ENCODE results near the gene PRSS33. TPM values are rescaled to one million over a fixed set of nuclear protein-coding genes. Genes with fewer than 3 reads are reported as not detected.

Gene PRSS33
- total and polyA plus RNA-seq, 9 donors = not detected

- WGBS (ENCODE audit: insufficient coverage) = 97% methylated on average over 5 of the region's 6 CpGs
- DNase-seq = no peak
- no peaks in the 10 kb centered on the region for H3K9me3 ChIP-seq (replicated peaks; ENCODE audit: control insufficient read depth, low read depth, low read length)
These were observed 37.4 kb downstream of the PRSS33 start for GRCh38 chr16:2749936-2750335.

GRCh38 chr16:2749476-2749875 lies 37.9 kb downstream of the PRSS33 start:
- no peak for DNase-seq
- 91% methylated on average over 4 of the region's 5 CpGs for WGBS (ENCODE audit: insufficient coverage)

More at GRCh38 chr16:2749936-2750335, 37.4 kb downstream of the PRSS33 start:
- H3K27ac ChIP-seq (ENCODE audit: low read length) = no peak overlapping the region
- no peaks in the 10 kb centered on the region for H3K36me3 ChIP-seq (ENCODE audit: control insufficient read depth, insufficient read depth, low read length)
- peaks cover 17% of the 10 kb centered on the region for H3K4me1 ChIP-seq (ENCODE audit: control insufficient read depth, insufficient read depth, low read length)
- no peaks in the 10 kb centered on the region for H3K27me3 ChIP-seq (ENCODE audit: control insufficient read depth, insufficient read depth, low read length)
- no peak overlapping the region for H3K4me3 ChIP-seq (ENCODE audit: low read length)

GRCh38 chr16:2748757-2749455 lies 38.5 kb downstream of the PRSS33 start:
- Histone ChIP-seq H3K4me1 (ENCODE audit: control insufficient read depth, insufficient read depth, low read length) (peaks cover 10% of the 10 kb centered on the region), H3K36me3 (ENCODE audit: control insufficient read depth, insufficient read depth, low read length) (no peaks in the 10 kb centered on the region), H3K27ac (ENCODE audit: low read length) (no peak overlapping the region), H3K4me3 (ENCODE audit: low read length) (no peak overlapping the region), H3K9me3 (replicated peaks; ENCODE audit: control insufficient read depth, low read depth, low read length) (no peaks in the 10 kb centered on the region), H3K27me3 (ENCODE audit: control insufficient read depth, insufficient read depth, low read length) (no peaks in the 10 kb centered on the region)
- WGBS (ENCODE audit: insufficient coverage) = 76% methylated on average over 6 of the region's 7 CpGs
- DNase-seq = no peak

More at GRCh38 chr16:2749476-2749875, 37.9 kb downstream of the PRSS33 start:
- Histone ChIP-seq H3K27ac (ENCODE audit: low read length) (no peak overlapping the region), H3K9me3 (replicated peaks; ENCODE audit: control insufficient read depth, low read depth, low read length) (no peaks in the 10 kb centered on the region), H3K4me1 (ENCODE audit: control insufficient read depth, insufficient read depth, low read length) (peaks cover 14% of the 10 kb centered on the region), H3K36me3 (ENCODE audit: control insufficient read depth, insufficient read depth, low read length) (no peaks in the 10 kb centered on the region), H3K27me3 (ENCODE audit: control insufficient read depth, insufficient read depth, low read length) (no peaks in the 10 kb centered on the region), H3K4me3 (ENCODE audit: low read length) (no peak overlapping the region)

GRCh38 chr16:2745961-2746360 lies 41.4 kb downstream of the PRSS33 start:
- Histone ChIP-seq H3K4me3 (ENCODE audit: low read length) (no peak overlapping the region), H3K4me1 (ENCODE audit: control insufficient read depth, insufficient read depth, low read length) (no peaks in the 10 kb centered on the region), H3K27me3 (ENCODE audit: control insufficient read depth, insufficient read depth, low read length) (no peaks in the 10 kb centered on the region), H3K27ac (ENCODE audit: low read length) (no peak overlapping the region), H3K9me3 (replicated peaks; ENCODE audit: control insufficient read depth, low read depth, low read length) (no peaks in the 10 kb centered on the region), H3K36me3 (ENCODE audit: control insufficient read depth, insufficient read depth, low read length) (no peaks in the 10 kb centered on the region)
- DNase-seq = no peak
- WGBS (ENCODE audit: insufficient coverage) = 78% methylated on average over 8 of the region's 9 CpGs

- Histone ChIP-seq H3K4me3 (ENCODE audit: low read length) (no peak overlapping the region), H3K9me3 (replicated peaks; ENCODE audit: control insufficient read depth, low read depth, low read length) (no peaks in the 10 kb centered on the region), H3K27ac (ENCODE audit: low read length) (no peak overlapping the region), H3K36me3 (ENCODE audit: control insufficient read depth, insufficient read depth, low read length) (no peaks in the 10 kb centered on the region), H3K27me3 (ENCODE audit: control insufficient read depth, insufficient read depth, low read length) (no peaks in the 10 kb centered on the region), H3K4me1 (ENCODE audit: control insufficient read depth, insufficient read depth, low read length) (no peaks in the 10 kb centered on the region)
- WGBS (ENCODE audit: insufficient coverage) = 64% methylated on average over 13 of the region's 15 CpGs
- no peak for DNase-seq
These were observed 42.1 kb downstream of the PRSS33 start for GRCh38 chr16:2745116-2745890.

- no peak overlapping the region for H3K4me3 ChIP-seq (ENCODE audit: low read length)
- H3K27me3 ChIP-seq (ENCODE audit: control insufficient read depth, insufficient read depth, low read length) = no peaks in the 10 kb centered on the region
- H3K36me3 ChIP-seq (ENCODE audit: control insufficient read depth, insufficient read depth, low read length) = no peaks in the 10 kb centered on the region
- H3K9me3 ChIP-seq (replicated peaks; ENCODE audit: control insufficient read depth, low read depth, low read length) = no peaks in the 10 kb centered on the region
- no peaks in the 10 kb centered on the region for H3K4me1 ChIP-seq (ENCODE audit: control insufficient read depth, insufficient read depth, low read length)
- no peak overlapping the region for H3K27ac ChIP-seq (ENCODE audit: low read length)
- DNase-seq = no peak
- 78% methylated on average over 6 of the region's 6 CpGs for WGBS (ENCODE audit: insufficient coverage)
These were observed 42.6 kb downstream of the PRSS33 start for GRCh38 chr16:2744711-2745110.

- H3K4me1 ChIP-seq (ENCODE audit: control insufficient read depth, insufficient read depth, low read length) = peaks cover 3% of the 10 kb centered on the region
- WGBS (ENCODE audit: insufficient coverage) = 89% methylated on average over 9 of the region's 19 CpGs
- no peak for DNase-seq
- H3K4me3 ChIP-seq (ENCODE audit: low read length) = no peak overlapping the region
- H3K27me3 ChIP-seq (ENCODE audit: control insufficient read depth, insufficient read depth, low read length) = no peaks in the 10 kb centered on the region
- H3K36me3 ChIP-seq (ENCODE audit: control insufficient read depth, insufficient read depth, low read length) = no peaks in the 10 kb centered on the region
- H3K9me3 ChIP-seq (replicated peaks; ENCODE audit: control insufficient read depth, low read depth, low read length) = no peaks in the 10 kb centered on the region
- no peak overlapping the region for H3K27ac ChIP-seq (ENCODE audit: low read length)
These were observed 44.2 kb downstream of the PRSS33 start for GRCh38 chr16:2743007-2743810.

GRCh38 chr16:2742323-2743006 lies 44.9 kb downstream of the PRSS33 start:
- no peaks in the 10 kb centered on the region for H3K9me3 ChIP-seq (replicated peaks; ENCODE audit: control insufficient read depth, low read depth, low read length)
- H3K27me3 ChIP-seq (ENCODE audit: control insufficient read depth, insufficient read depth, low read length) = no peaks in the 10 kb centered on the region
- H3K4me1 ChIP-seq (ENCODE audit: control insufficient read depth, insufficient read depth, low read length) = peaks cover 3% of the 10 kb centered on the region
- no peak overlapping the region for H3K27ac ChIP-seq (ENCODE audit: low read length)
- whole genome bisulfite sequencing (ENCODE audit: insufficient coverage) = 85% methylated on average over 7 of the region's 12 CpGs
- no peak for DNase-seq
- no peaks in the 10 kb centered on the region for H3K36me3 ChIP-seq (ENCODE audit: control insufficient read depth, insufficient read depth, low read length)
- no peak overlapping the region for H3K4me3 ChIP-seq (ENCODE audit: low read length)

- WGBS (ENCODE audit: insufficient coverage) = 94% methylated on average over 3 of the region's 4 CpGs
- no peak overlapping the region for H3K4me3 ChIP-seq (ENCODE audit: low read length)
- no peak overlapping the region for H3K27ac ChIP-seq (ENCODE audit: low read length)
- no peak for DNase-seq
- H3K9me3 ChIP-seq (replicated peaks; ENCODE audit: control insufficient read depth, low read depth, low read length) = no peaks in the 10 kb centered on the region
- no peaks in the 10 kb centered on the region for H3K27me3 ChIP-seq (ENCODE audit: control insufficient read depth, insufficient read depth, low read length)
- H3K4me1 ChIP-seq (ENCODE audit: control insufficient read depth, insufficient read depth, low read length) = peaks cover 3% of the 10 kb centered on the region
- no peaks in the 10 kb centered on the region for H3K36me3 ChIP-seq (ENCODE audit: control insufficient read depth, insufficient read depth, low read length)
These were observed 46.2 kb downstream of the PRSS33 start for GRCh38 chr16:2741168-2741567.

Data from muscle of leg (tissue), 11 donors.